ENCODE measurements around the gene RNF125. TPM values are rescaled to one million over a fixed set of nuclear protein-coding genes. Genes with fewer than 3 reads are reported as not detected.

Gene RNF125
- total and polyA plus RNA-seq, 9 of the 15 experiments (the other 6 are each of a cell fraction or from before 2014, with no cell fraction given), result 0.01 to 0.29 (median 0.07) TPM; not detected in 1

DNA sequence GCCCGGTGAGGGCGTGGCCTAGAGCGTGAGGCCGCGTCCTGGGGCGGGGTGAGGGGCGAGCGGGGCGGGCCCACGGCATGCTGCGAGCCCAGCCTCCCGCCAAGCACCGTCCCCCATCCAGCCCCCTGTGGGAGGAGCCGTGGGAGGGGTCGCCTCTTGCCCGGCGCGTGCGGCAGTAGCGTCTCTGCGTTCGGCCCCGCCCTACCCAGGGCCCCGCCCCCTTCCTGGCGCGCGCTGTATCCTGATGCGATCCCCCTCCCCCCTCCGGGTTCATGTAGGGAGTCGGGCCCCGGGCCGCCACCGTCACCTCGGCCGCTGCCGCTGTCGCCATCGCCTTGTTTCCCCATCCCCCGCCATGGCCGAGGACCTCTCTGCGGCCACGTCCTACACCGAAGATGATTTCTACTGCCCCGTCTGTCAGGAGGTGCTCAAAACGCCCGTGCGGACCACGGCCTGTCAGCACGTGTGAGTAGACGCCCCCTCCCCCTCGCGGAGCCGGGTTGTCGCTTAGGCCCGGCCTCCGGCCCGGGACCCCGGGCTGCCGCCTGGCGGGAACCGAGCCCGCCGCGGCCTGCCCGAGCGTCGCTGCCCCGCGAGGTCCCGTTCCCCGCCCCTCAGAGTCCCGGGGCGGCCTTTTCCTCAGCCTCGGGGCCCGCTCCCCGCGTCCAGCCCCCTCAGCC lies 73.9 kb downstream of the RNF125 start (continued):
- TF ChIP-seq, protein P1, sequence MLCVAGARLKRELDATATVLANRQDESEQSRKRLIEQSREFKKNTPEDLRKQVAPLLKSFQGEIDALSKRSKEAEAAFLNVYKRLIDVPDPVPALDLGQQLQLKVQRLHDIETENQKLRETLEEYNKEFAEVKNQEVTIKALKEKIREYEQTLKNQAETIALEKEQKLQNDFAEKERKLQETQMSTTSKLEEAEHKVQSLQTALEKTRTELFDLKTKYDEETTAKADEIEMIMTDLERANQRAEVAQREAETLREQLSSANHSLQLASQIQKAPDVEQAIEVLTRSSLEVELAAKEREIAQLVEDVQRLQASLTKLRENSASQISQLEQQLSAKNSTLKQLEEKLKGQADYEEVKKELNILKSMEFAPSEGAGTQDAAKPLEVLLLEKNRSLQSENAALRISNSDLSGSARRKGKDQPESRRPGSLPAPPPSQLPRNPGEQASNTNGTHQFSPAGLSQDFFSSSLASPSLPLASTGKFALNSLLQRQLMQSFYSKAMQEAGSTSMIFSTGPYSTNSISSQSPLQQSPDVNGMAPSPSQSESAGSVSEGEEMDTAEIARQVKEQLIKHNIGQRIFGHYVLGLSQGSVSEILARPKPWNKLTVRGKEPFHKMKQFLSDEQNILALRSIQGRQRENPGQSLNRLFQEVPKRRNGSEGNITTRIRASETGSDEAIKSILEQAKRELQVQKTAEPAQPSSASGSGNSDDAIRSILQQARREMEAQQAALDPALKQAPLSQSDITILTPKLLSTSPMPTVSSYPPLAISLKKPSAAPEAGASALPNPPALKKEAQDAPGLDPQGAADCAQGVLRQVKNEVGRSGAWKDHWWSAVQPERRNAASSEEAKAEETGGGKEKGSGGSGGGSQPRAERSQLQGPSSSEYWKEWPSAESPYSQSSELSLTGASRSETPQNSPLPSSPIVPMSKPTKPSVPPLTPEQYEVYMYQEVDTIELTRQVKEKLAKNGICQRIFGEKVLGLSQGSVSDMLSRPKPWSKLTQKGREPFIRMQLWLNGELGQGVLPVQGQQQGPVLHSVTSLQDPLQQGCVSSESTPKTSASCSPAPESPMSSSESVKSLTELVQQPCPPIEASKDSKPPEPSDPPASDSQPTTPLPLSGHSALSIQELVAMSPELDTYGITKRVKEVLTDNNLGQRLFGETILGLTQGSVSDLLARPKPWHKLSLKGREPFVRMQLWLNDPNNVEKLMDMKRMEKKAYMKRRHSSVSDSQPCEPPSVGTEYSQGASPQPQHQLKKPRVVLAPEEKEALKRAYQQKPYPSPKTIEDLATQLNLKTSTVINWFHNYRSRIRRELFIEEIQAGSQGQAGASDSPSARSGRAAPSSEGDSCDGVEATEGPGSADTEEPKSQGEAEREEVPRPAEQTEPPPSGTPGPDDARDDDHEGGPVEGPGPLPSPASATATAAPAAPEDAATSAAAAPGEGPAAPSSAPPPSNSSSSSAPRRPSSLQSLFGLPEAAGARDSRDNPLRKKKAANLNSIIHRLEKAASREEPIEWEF (CRISPR knock-in tag; IDR thresholded peaks at IDR 0.05), result no peak
- TF ChIP-seq MYC (IDR thresholded peaks at IDR 0.05; ENCODE audit: low read depth, low read length) (peak; percentile 78; the same call in 1 of the 2 replicates), MYC (CRISPR knock-in tag; IDR thresholded peaks at IDR 0.05; ENCODE audit: borderline replicate concordance, low read depth) (no peak), ZNF232 (CRISPR knock-in tag; IDR thresholded peaks at IDR 0.05) (no peak), ZZZ3 (IDR thresholded peaks at IDR 0.05) (no peak), U2AF1 (optimal IDR thresholded peaks at IDR 0.05; ENCODE audit: low read depth, low read length) (no peak), CSDE1 (IDR thresholded peaks at IDR 0.05) (no peak), ZNF263 (CRISPR knock-in tag; IDR thresholded peaks at IDR 0.05; ENCODE audit: borderline replicate concordance) (no peak), EP400 (IDR thresholded peaks at IDR 0.05) (no peak; the same call in 1 of the 2 replicates), HNRNPL (IDR thresholded peaks at IDR 0.05; ENCODE audit: low read depth, low read length) (no peak), NFATC3 (IDR thresholded peaks at IDR 0.05) (no peak), CBX2 (IDR thresholded peaks at IDR 0.05; ENCODE audit: insufficient read depth, low read length, poor library complexity, severe bottlenecking) (no peak), RBM25 (IDR thresholded peaks at IDR 0.05; ENCODE audit: low read depth, low read length, severe bottlenecking) (no peak), PRPF4 (IDR thresholded peaks at IDR 0.05; ENCODE audit: insufficient read depth, low read depth, low read length, poor library complexity, severe bottlenecking) (no peak), RBM14 (IDR thresholded peaks at IDR 0.05; ENCODE audit: borderline replicate concordance, insufficient read depth, low read depth, low read length) (no peak), JUN (IDR thresholded peaks at IDR 0.05; ENCODE audit: borderline replicate concordance, low read depth, low read length) (no peak), JUN (CRISPR knock-in tag; IDR thresholded peaks at IDR 0.05; ENCODE audit: borderline replicate concordance) (no peak), ZFP30 (CRISPR knock-in tag; IDR thresholded peaks at IDR 0.05; ENCODE audit: borderline replicate concordance) (no peak), MAFF (IDR thresholded peaks at IDR 0.05; ENCODE audit: low read length) (no peak), ZFP1 (CRISPR knock-in tag; IDR thresholded peaks at IDR 0.05) (no peak), ZFPM2 (CRISPR knock-in tag; IDR thresholded peaks at IDR 0.05) (no peak), ILK (tag; IDR thresholded peaks at IDR 0.05; ENCODE audit: borderline replicate concordance, low read depth) (no peak)
- TF ChIP-seq, protein P2, sequence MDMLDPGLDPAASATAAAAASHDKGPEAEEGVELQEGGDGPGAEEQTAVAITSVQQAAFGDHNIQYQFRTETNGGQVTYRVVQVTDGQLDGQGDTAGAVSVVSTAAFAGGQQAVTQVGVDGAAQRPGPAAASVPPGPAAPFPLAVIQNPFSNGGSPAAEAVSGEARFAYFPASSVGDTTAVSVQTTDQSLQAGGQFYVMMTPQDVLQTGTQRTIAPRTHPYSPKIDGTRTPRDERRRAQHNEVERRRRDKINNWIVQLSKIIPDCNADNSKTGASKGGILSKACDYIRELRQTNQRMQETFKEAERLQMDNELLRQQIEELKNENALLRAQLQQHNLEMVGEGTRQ (CRISPR knock-in tag; IDR thresholded peaks at IDR 0.05), result 0 out of 2 replicates have a peak, but pooled peaks have one; percentile 38
